ENCODE measurements around the gene HRC.
"Not testable (repeated sequence)": the region's sequence is repeated elsewhere in the genome, so short reads cannot be mapped to it uniquely, and the experiment has no call there.

The HRC gene

DNA sequence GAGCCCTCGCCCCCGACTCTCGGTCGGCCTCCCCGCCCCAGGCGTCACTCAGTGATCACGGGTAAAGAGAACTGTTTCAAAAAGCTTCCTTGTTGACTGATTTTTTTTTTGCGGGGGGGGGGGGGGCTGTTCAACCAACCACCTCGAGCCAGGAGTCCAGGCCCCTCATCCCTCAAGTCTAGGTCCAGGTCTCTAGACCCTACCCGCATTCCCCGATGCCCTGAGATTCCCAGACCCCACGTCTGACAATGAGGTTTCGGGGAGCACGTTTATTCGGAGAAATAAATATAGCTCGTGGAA is 4.3 kb downstream of the HRC start:
- Histone ChIP-seq H3K4me1 (ENCODE audit: control insufficient read depth in 1 of 2, insufficient read depth in 1 of 2, low read depth in 1 of 2, low read length in 1 of 2) (peaks cover 20 to 26% of the 10 kb centered on the region in 2 experiments), H3K36me3 (no peaks in the 10 kb centered on the region), H3K4me3 (ENCODE audit: low read depth in 1 of 2, low read length in 1 of 2) (peak overlapping the region in 1 of 2 experiments; percentile 60), H3K27me3 (peaks cover 100% of the 10 kb centered on the region), H3K9me3 (peaks cover 4% of the 10 kb centered on the region), H3K27ac (no peak overlapping the region)
- TF ChIP-seq, protein P1, sequence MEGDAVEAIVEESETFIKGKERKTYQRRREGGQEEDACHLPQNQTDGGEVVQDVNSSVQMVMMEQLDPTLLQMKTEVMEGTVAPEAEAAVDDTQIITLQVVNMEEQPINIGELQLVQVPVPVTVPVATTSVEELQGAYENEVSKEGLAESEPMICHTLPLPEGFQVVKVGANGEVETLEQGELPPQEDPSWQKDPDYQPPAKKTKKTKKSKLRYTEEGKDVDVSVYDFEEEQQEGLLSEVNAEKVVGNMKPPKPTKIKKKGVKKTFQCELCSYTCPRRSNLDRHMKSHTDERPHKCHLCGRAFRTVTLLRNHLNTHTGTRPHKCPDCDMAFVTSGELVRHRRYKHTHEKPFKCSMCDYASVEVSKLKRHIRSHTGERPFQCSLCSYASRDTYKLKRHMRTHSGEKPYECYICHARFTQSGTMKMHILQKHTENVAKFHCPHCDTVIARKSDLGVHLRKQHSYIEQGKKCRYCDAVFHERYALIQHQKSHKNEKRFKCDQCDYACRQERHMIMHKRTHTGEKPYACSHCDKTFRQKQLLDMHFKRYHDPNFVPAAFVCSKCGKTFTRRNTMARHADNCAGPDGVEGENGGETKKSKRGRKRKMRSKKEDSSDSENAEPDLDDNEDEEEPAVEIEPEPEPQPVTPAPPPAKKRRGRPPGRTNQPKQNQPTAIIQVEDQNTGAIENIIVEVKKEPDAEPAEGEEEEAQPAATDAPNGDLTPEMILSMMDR (IDR thresholded peaks at IDR 0.05) = no peak

DNA sequence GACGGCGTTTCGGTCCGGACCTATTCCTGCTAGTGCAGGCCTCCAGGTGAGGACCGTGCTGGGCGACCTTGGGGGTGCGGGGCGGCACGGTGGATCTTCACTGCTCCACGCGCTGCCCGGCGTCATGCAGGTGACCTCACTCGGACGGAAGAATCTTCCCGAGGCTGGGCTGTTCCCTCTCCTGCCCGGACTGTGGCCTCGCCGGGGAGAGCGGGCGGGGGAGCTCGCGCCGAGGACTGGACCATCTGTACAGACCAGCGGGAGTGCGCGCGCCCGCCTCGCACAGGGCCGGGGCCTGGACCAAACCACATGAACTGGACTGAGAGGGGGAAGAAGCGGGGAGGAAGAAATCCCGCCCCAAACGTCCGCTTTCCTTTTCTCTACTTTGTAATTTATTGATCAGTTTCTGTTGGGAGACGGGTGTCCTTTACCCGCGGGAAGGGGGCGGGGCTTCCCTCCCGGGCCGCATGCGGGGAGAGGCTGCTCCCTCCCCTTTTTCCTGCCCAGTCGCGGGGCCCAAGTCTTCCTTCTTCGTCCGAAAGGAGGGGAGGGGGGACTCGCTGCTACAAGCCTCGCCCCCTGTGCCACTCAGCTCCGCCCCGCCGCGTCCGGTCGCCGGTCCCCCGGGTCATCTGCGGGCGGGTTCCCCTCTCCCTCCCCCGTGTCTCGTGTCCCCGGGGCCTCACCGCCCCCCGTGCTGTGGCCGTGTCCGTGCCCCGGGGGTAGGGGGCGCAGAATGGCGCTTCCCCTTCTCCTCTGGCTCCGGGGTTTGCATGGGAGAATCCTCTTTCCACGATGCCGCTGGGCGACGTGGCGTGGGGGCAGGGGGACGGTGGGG is 4.9 kb downstream of the HRC start:
- Histone ChIP-seq H3K4me3 (ENCODE audit: low read depth in 1 of 2, low read length in 1 of 2) (peak overlapping the region; percentile 46 to 60), H3K27me3 (peaks cover 100% of the 10 kb centered on the region), H3K27ac (no peak overlapping the region), H3K9me3 (peaks cover 4% of the 10 kb centered on the region), H3K36me3 (no peaks in the 10 kb centered on the region), H3K4me1 (ENCODE audit: control insufficient read depth in 1 of 2, insufficient read depth in 1 of 2, low read depth in 1 of 2, low read length in 1 of 2) (peaks cover 20 to 29% of the 10 kb centered on the region in 2 experiments)
- TF ChIP-seq, protein P1 (IDR thresholded peaks at IDR 0.05) = no peak

- Histone ChIP-seq H3K9me3 (peaks cover 4% of the 10 kb centered on the region), H3K4me3 (ENCODE audit: low read depth in 1 of 2, low read length in 1 of 2) (peak overlapping the region; percentile 46 to 60), H3K27ac (no peak overlapping the region), H3K36me3 (no peaks in the 10 kb centered on the region), H3K4me1 (ENCODE audit: control insufficient read depth in 1 of 2, insufficient read depth in 1 of 2, low read depth in 1 of 2, low read length in 1 of 2) (peaks cover 20 to 29% of the 10 kb centered on the region in 2 experiments), H3K27me3 (peaks cover 99% of the 10 kb centered on the region)
- TF ChIP-seq, protein P1 (IDR thresholded peaks at IDR 0.05) = no peak
These were observed 5.5 kb downstream of the HRC start for GRCh38 chr19:49149652-49150105.

DNA sequence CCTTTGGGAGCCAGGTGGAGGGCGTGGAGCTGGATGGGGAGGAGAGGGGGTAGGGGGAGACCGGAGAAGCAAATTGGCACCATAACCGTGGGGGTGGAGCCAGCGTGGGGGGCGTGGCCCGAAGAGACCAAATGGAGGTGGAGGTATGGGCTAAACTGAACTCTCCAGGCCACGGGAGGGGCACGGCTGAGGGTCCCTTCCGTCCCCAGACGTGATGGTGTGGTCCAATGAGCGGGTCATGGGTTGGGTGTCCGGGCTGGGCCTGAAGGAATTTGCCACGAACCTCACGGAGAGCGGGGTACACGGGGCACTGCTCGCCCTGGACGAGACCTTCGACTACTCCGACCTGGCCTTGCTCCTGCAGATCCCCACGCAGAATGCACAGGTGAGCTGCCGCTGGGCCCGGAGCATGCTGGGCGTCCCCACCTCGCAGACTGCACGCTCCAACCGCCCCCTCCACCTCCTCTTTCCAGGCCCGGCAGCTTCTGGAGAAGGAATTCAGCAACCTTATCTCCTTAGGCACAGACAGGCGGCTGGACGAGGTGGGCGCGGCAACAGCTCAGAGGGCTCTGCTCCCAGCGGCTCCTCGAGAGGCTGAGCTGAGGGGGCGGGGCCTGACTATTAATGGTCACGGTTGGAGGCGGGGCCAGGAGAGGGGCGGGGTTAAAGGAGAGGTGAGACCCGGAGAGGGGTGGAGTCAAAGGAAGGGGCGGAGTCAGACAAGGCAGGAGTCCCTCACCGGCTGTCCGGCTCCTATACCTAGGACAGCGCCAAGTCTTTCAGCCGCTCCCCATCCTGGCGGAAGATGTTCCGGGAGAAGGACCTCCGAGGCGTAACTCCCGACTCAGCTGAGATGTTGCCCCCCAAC is 6.2 kb downstream of the HRC start:
- H3K27ac ChIP-seq = no peak overlapping the region
- H3K9me3 ChIP-seq = peaks cover 4% of the 10 kb centered on the region
- peaks cover 99% of the 10 kb centered on the region for H3K27me3 ChIP-seq
- H3K36me3 ChIP-seq = no peaks in the 10 kb centered on the region
- TF ChIP-seq, protein P1 (IDR thresholded peaks at IDR 0.05) = no peak
- H3K4me3 ChIP-seq (ENCODE audit: low read depth in 1 of 2, low read length in 1 of 2) = peak overlapping the region in 1 of 2 experiments; percentile 60
- H3K4me1 ChIP-seq (ENCODE audit: control insufficient read depth in 1 of 2, insufficient read depth in 1 of 2, low read depth in 1 of 2, low read length in 1 of 2) = peaks cover 20 to 29% of the 10 kb centered on the region in 2 experiments

GRCh38 chr19:49148044-49148682 is 7.0 kb downstream of the HRC start:
- no peak overlapping the region for H3K4me3 ChIP-seq (ENCODE audit: low read depth in 1 of 2, low read length in 1 of 2)
- peaks cover 99% of the 10 kb centered on the region for H3K27me3 ChIP-seq
- H3K36me3 ChIP-seq = no peaks in the 10 kb centered on the region
- peaks cover 20 to 29% of the 10 kb centered on the region in 2 experiments for H3K4me1 ChIP-seq (ENCODE audit: control insufficient read depth in 1 of 2, insufficient read depth in 1 of 2, low read depth in 1 of 2, low read length in 1 of 2)
- H3K27ac ChIP-seq = no peak overlapping the region
- peaks cover 4% of the 10 kb centered on the region for H3K9me3 ChIP-seq
- TF ChIP-seq, protein P1 (IDR thresholded peaks at IDR 0.05) = no peak

- peaks cover 99% of the 10 kb centered on the region for H3K27me3 ChIP-seq
- H3K4me3 ChIP-seq (ENCODE audit: low read depth in 1 of 2, low read length in 1 of 2); H3K36me3 ChIP-seq; H3K27ac ChIP-seq; H3K9me3 ChIP-seq: not testable (repeated sequence)
- peaks cover 23 to 35% of the 10 kb centered on the region in 2 experiments for H3K4me1 ChIP-seq (ENCODE audit: control insufficient read depth in 1 of 2, insufficient read depth in 1 of 2, low read depth in 1 of 2, low read length in 1 of 2)
These were observed 8.8 kb downstream of the HRC start for GRCh38 chr19:49146408-49146770.

All from neutrophil (primary cell).